ENCODE measurements around the gene MRPL1.
"Not testable (repeated sequence)": the region's sequence is repeated elsewhere in the genome, so short reads cannot be mapped to it uniquely, and the experiment has no call there.

DNA sequence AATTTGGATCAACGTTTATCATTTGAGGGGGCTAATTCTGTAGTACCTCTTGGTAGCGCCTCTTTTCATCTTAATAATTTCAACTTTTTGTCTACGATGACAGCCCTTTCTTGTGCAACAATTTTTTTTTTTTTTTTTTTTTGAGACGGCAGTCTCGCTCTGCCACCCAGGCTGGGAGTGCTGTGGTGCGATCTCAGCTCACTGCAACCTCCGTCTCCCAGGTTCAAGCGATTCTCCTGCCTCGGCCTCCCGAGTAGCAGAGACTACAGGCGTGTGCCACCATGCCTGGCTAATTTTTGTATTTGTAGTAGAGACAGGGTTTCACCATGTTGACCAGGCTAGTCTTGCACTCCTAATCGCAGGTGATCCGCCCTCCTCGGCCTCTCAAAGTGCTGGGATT lies 711 bp downstream of the MRPL1 start:
- TF ChIP-seq, protein P1, sequence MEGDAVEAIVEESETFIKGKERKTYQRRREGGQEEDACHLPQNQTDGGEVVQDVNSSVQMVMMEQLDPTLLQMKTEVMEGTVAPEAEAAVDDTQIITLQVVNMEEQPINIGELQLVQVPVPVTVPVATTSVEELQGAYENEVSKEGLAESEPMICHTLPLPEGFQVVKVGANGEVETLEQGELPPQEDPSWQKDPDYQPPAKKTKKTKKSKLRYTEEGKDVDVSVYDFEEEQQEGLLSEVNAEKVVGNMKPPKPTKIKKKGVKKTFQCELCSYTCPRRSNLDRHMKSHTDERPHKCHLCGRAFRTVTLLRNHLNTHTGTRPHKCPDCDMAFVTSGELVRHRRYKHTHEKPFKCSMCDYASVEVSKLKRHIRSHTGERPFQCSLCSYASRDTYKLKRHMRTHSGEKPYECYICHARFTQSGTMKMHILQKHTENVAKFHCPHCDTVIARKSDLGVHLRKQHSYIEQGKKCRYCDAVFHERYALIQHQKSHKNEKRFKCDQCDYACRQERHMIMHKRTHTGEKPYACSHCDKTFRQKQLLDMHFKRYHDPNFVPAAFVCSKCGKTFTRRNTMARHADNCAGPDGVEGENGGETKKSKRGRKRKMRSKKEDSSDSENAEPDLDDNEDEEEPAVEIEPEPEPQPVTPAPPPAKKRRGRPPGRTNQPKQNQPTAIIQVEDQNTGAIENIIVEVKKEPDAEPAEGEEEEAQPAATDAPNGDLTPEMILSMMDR (IDR thresholded peaks at IDR 0.05 in 2 of 3, conservative IDR thresholded peaks at IDR 0.05 in 1 of 3; ENCODE audit: insufficient read depth in 2 of 3, low read depth in 1 of 3, low read length in 3 of 3), result not testable (repeated sequence)
- not testable (repeated sequence) for TF ChIP-seq RBM22 (IDR thresholded peaks at IDR 0.05; ENCODE audit: low read depth, low read length, poor library complexity, severe bottlenecking); MYBL2 (IDR thresholded peaks at IDR 0.05; ENCODE audit: low read depth); MYBL2 (CRISPR knock-in tag; IDR thresholded peaks at IDR 0.05; ENCODE audit: borderline replicate concordance); ATF1 (CRISPR knock-in tag; IDR thresholded peaks at IDR 0.05); ATF1 (tag; IDR thresholded peaks at IDR 0.05); HNRNPLL (IDR thresholded peaks at IDR 0.05; ENCODE audit: low read depth, low read length, poor library complexity, severe bottlenecking); FOXM1 (IDR thresholded peaks at IDR 0.05; ENCODE audit: low read depth); FOXM1 (CRISPR knock-in tag; IDR thresholded peaks at IDR 0.05; ENCODE audit: low read depth); EZH2 (IDR thresholded peaks at IDR 0.05; ENCODE audit: borderline replicate concordance, low read depth, low read length)

All from K562 (cell line).